Measurements from ENCODE around the gene JAKMIP2.

The JAKMIP2 gene

DNA sequence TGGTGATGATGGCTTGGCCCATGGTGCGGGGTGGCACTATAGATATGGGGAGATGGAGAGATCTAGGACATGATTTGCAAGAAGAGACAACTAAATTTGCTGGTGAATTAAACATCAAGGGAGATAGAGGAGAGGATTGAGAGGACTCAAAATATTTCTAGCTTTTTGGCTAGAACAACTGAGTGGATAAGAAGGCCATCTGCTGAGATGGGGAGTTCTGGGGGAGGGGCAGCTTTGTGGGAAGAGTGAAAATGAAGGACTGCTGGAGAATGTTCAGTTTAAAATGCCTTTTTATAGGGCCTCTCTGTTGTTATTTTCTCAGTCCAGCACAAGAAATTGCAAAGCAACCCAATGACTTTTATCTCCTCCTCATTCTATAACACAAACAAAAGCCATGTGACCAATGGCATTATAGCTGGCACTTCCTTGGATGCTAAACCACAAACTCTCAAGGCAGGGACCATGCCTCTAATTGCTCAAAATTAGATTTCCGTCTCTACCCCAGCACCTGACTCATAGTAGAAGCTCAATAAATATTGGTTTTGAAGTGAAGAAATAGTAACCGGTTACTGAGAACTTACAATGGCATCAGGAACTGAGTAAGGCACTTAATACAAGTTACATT is 29.8 kb downstream of the JAKMIP2 start (continued):
- TF ChIP-seq ZNF24 (tag by site-specific recombination; IDR thresholded peaks at IDR 0.05) (no peak), ZNF146 (tag by site-specific recombination; IDR thresholded peaks at IDR 0.05) (no peak), ZNF510 (tag by site-specific recombination; IDR thresholded peaks at IDR 0.05; ENCODE audit: insufficient replicate concordance) (no peak), SALL2 (tag by site-specific recombination; IDR thresholded peaks at IDR 0.05; ENCODE audit: borderline replicate concordance) (no peak), ZNF114 (tag by site-specific recombination; IDR thresholded peaks at IDR 0.05) (no peak), ZNF140 (tag by site-specific recombination; IDR thresholded peaks at IDR 0.05) (no peak), ZNF354C (tag by site-specific recombination; IDR thresholded peaks at IDR 0.05; ENCODE audit: borderline replicate concordance, low read depth) (no peak), ZNF830 (tag by site-specific recombination; IDR thresholded peaks at IDR 0.05; ENCODE audit: low read depth) (no peak), ZNF776 (tag by site-specific recombination; IDR thresholded peaks at IDR 0.05; ENCODE audit: borderline replicate concordance) (no peak), ZNF664 (tag by site-specific recombination; IDR thresholded peaks at IDR 0.05) (peak; percentile 76), ZBTB21 (tag by site-specific recombination; IDR thresholded peaks at IDR 0.05) (no peak), ZNF157 (tag by site-specific recombination; IDR thresholded peaks at IDR 0.05) (no peak), HOXA7 (CRISPR knock-in tag; IDR thresholded peaks at IDR 0.05; ENCODE audit: borderline replicate concordance) (no peak), KLF10 (tag by site-specific recombination; IDR thresholded peaks at IDR 0.05) (no peak), ZNF521 (tag by site-specific recombination; IDR thresholded peaks at IDR 0.05) (no peak), ZNF707 (tag by site-specific recombination; IDR thresholded peaks at IDR 0.05) (no peak), ZNF350 (tag by site-specific recombination; IDR thresholded peaks at IDR 0.05) (0 out of 2 replicates have a peak, but pooled peaks have one; percentile 34), ZBTB48 (tag by site-specific recombination; IDR thresholded peaks at IDR 0.05) (0 out of 2 replicates have a peak, but pooled peaks have one; percentile 36), ZNF843 (tag by site-specific recombination; IDR thresholded peaks at IDR 0.05) (0 out of 2 replicates have a peak, but pooled peaks have one; percentile 20), ZNF335 (tag by site-specific recombination; conservative IDR thresholded peaks at IDR 0.05) (0 out of 2 replicates have a peak, but pooled peaks have one; percentile 5), ZNF223 (tag by site-specific recombination; IDR thresholded peaks at IDR 0.05) (no peak), ZNF571 (tag by site-specific recombination; IDR thresholded peaks at IDR 0.05) (no peak), KLF1 (tag by site-specific recombination; IDR thresholded peaks at IDR 0.05) (no peak)
- TF ChIP-seq, protein P1, sequence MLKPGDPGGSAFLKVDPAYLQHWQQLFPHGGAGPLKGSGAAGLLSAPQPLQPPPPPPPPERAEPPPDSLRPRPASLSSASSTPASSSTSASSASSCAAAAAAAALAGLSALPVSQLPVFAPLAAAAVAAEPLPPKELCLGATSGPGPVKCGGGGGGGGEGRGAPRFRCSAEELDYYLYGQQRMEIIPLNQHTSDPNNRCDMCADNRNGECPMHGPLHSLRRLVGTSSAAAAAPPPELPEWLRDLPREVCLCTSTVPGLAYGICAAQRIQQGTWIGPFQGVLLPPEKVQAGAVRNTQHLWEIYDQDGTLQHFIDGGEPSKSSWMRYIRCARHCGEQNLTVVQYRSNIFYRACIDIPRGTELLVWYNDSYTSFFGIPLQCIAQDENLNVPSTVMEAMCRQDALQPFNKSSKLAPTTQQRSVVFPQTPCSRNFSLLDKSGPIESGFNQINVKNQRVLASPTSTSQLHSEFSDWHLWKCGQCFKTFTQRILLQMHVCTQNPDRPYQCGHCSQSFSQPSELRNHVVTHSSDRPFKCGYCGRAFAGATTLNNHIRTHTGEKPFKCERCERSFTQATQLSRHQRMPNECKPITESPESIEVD (tag by site-specific recombination; IDR thresholded peaks at IDR 0.05), result peak; percentile 58; the same call in 1 of the 2 replicates
- TF ChIP-seq, protein P2, sequence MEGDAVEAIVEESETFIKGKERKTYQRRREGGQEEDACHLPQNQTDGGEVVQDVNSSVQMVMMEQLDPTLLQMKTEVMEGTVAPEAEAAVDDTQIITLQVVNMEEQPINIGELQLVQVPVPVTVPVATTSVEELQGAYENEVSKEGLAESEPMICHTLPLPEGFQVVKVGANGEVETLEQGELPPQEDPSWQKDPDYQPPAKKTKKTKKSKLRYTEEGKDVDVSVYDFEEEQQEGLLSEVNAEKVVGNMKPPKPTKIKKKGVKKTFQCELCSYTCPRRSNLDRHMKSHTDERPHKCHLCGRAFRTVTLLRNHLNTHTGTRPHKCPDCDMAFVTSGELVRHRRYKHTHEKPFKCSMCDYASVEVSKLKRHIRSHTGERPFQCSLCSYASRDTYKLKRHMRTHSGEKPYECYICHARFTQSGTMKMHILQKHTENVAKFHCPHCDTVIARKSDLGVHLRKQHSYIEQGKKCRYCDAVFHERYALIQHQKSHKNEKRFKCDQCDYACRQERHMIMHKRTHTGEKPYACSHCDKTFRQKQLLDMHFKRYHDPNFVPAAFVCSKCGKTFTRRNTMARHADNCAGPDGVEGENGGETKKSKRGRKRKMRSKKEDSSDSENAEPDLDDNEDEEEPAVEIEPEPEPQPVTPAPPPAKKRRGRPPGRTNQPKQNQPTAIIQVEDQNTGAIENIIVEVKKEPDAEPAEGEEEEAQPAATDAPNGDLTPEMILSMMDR (tag by site-specific recombination; IDR thresholded peaks at IDR 0.05), result no peak
- TF ChIP-seq, protein P3, sequence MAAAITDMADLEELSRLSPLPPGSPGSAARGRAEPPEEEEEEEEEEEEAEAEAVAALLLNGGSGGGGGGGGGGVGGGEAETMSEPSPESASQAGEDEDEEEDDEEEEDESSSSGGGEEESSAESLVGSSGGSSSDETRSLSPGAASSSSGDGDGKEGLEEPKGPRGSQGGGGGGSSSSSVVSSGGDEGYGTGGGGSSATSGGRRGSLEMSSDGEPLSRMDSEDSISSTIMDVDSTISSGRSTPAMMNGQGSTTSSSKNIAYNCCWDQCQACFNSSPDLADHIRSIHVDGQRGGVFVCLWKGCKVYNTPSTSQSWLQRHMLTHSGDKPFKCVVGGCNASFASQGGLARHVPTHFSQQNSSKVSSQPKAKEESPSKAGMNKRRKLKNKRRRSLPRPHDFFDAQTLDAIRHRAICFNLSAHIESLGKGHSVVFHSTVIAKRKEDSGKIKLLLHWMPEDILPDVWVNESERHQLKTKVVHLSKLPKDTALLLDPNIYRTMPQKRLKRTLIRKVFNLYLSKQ (tag by site-specific recombination; IDR thresholded peaks at IDR 0.05; ENCODE audit: borderline replicate concordance), result no peak
- TF ChIP-seq, protein P4, sequence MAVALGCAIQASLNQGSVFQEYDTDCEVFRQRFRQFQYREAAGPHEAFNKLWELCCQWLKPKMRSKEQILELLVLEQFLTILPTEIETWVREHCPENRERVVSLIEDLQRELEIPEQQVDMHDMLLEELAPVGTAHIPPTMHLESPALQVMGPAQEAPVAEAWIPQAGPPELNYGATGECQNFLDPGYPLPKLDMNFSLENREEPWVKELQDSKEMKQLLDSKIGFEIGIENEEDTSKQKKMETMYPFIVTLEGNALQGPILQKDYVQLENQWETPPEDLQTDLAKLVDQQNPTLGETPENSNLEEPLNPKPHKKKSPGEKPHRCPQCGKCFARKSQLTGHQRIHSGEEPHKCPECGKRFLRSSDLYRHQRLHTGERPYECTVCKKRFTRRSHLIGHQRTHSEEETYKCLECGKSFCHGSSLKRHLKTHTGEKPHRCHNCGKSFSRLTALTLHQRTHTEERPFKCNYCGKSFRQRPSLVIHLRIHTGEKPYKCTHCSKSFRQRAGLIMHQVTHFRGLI (tag by site-specific recombination; IDR thresholded peaks at IDR 0.05), result no peak
- TF ChIP-seq, protein P5, sequence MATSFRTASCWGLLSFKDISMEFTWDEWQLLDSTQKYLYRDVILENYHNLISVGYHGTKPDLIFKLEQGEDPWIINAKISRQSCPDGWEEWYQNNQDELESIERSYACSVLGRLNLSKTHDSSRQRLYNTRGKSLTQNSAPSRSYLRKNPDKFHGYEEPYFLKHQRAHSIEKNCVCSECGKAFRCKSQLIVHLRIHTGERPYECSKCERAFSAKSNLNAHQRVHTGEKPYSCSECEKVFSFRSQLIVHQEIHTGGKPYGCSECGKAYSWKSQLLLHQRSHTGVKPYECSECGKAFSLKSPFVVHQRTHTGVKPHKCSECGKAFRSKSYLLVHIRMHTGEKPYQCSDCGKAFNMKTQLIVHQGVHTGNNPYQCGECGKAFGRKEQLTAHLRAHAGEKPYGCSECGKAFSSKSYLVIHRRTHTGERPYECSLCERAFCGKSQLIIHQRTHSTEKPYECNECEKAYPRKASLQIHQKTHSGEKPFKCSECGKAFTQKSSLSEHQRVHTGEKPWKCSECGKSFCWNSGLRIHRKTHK (tag by site-specific recombination; IDR thresholded peaks at IDR 0.05), result no peak
- TF ChIP-seq, protein P6, sequence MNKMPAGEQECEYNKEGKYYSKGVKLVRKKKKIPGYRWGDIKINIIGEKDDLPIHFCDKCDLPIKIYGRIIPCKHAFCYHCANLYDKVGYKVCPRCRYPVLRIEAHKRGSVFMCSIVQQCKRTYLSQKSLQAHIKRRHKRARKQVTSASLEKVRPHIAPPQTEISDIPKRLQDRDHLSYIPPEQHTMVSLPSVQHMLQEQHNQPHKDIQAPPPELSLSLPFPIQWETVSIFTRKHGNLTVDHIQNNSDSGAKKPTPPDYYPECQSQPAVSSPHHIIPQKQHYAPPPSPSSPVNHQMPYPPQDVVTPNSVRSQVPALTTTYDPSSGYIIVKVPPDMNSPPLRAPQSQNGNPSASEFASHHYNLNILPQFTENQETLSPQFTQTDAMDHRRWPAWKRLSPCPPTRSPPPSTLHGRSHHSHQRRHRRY (tag by site-specific recombination; IDR thresholded peaks at IDR 0.05), result no peak
- TF ChIP-seq, protein P7, sequence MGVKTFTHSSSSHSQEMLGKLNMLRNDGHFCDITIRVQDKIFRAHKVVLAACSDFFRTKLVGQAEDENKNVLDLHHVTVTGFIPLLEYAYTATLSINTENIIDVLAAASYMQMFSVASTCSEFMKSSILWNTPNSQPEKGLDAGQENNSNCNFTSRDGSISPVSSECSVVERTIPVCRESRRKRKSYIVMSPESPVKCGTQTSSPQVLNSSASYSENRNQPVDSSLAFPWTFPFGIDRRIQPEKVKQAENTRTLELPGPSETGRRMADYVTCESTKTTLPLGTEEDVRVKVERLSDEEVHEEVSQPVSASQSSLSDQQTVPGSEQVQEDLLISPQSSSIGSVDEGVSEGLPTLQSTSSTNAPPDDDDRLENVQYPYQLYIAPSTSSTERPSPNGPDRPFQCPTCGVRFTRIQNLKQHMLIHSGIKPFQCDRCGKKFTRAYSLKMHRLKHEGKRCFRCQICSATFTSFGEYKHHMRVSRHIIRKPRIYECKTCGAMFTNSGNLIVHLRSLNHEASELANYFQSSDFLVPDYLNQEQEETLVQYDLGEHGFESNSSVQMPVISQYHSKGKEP (tag by site-specific recombination; IDR thresholded peaks at IDR 0.05), result peak; percentile 39; the same call in 1 of the 2 replicates
